Naive thymus-derived CD4-positive, alpha-beta T cell (primary cell): ENCODE results near the gene JADE1. TPM values are rescaled to one million over a fixed set of nuclear protein-coding genes. Genes with fewer than 3 reads are reported as not detected.

ENCODE experiments used
- ATAC-seq: fragments of 150-1000 bp; cut with Tn5 transposase; 2 replicates; pipeline ENCODE4 v1.10.0; 2021; ENCODE audit warnings: mild to moderate bottlenecking, moderate library complexity
- CTCF ChIA-PET: fragments of 350-600 bp; sonication (Branson Sonifier 250); formaldehyde crosslinking; loops from one replicate; lab custom pipeline; 2021; ENCODE audit warnings: antibody characterized with exemption; lab: Charles Lee
- POLR2A ChIA-PET: fragments of 350-600 bp; sonication (Branson Sonifier 250); formaldehyde crosslinking; loops from one replicate; lab custom pipeline; 2021; ENCODE audit warnings: antibody characterized with exemption, inconsistent platforms; lab: Charles Lee
- DNase-seq, 9 donors: peaks; one replicate each; pipeline versions ENCODE4 v3.0.0 to v3.0.0-alpha.2; 2020 to 2022; ENCODE audit warnings: mixed read lengths in 1 of 9
- H3K27ac ChIP-seq: one replicate; pipeline ENCODE4 v1.7.0; 2013; ENCODE audit warnings: mild to moderate bottlenecking, low read depth, low read length, moderate library complexity
- H3K27me3 ChIP-seq, 2 donors: one replicate each; pipeline ENCODE4 v1.7.0; 2013; ENCODE audit warnings: low read length in 2 of 2, mild to moderate bottlenecking in 2 of 2, moderate library complexity in 2 of 2; ENCODE audit not compliant: control insufficient read depth in 2 of 2, insufficient read depth in 2 of 2
- H3K36me3 ChIP-seq, 3 experiments: 1 replicate in 2 of 3; 2 replicates in 1 of 3; pipeline ENCODE4 v1.7.0; 2013; ENCODE audit warnings: low read length in 3 of 3, mild to moderate bottlenecking in 3 of 3, moderate library complexity in 1 of 3; ENCODE audit not compliant: insufficient read depth in 3 of 3, control insufficient read depth in 2 of 3
- H3K4me1 ChIP-seq, 2 donors: one replicate each; pipeline ENCODE4 v1.7.0; 2013; ENCODE audit warnings: low read length in 2 of 2, mild to moderate bottlenecking in 2 of 2, moderate library complexity in 1 of 2; ENCODE audit not compliant: control insufficient read depth in 2 of 2, insufficient read depth in 2 of 2
- H3K4me3 ChIP-seq: 2 replicates; pipeline ENCODE4 v1.7.0; 2013; ENCODE audit warnings: mild to moderate bottlenecking, low read length
- H3K9me3 ChIP-seq, 3 experiments: 1 replicate in 2 of 3; 2 replicates in 1 of 3; pipeline ENCODE4 v1.7.0; 2013; ENCODE audit warnings: low read length in 3 of 3; ENCODE audit not compliant: control insufficient read depth in 2 of 3
- H3K27ac Mint-ChIP-seq, 9 donors: one replicate each; pipeline ENCODE4 v1.8.0; 2020 to 2022; ENCODE audit warnings: mixed read lengths in 9 of 9, mild to moderate bottlenecking in 8 of 9, moderate library complexity in 5 of 9, inconsistent platforms in 2 of 9
- H3K27me3 Mint-ChIP-seq, 5 donors: one replicate each; pipeline ENCODE4 v1.8.0; 2021 to 2022; ENCODE audit warnings: mixed read lengths in 5 of 5, mild to moderate bottlenecking in 1 of 5
- H3K36me3 Mint-ChIP-seq, 5 donors: one replicate each; pipeline ENCODE4 v1.8.0; 2020 to 2022; ENCODE audit warnings: mixed read lengths in 5 of 5, mild to moderate bottlenecking in 3 of 5, inconsistent platforms in 1 of 5
- H3K4me1 Mint-ChIP-seq, 7 donors: one replicate each; pipeline ENCODE4 v1.8.0; 2020 to 2022; ENCODE audit warnings: mixed read lengths in 7 of 7, mild to moderate bottlenecking in 3 of 7, inconsistent platforms in 1 of 7
- H3K4me3 Mint-ChIP-seq, 10 donors: one replicate each; pipeline ENCODE4 v1.8.0; 2020 to 2022; ENCODE audit warnings: mild to moderate bottlenecking in 10 of 10, mixed read lengths in 10 of 10, moderate library complexity in 6 of 10, inconsistent platforms in 2 of 10
- H3K9me3 Mint-ChIP-seq, 11 donors: one replicate each; pipeline ENCODE4 v1.8.0; 2020 to 2022; ENCODE audit warnings: mixed read lengths in 11 of 11, mild to moderate bottlenecking in 4 of 11, inconsistent platforms in 1 of 11, moderate library complexity in 1 of 11
- intact Hi-C, 2 donors: fragments of 100-400 bp; cut with micrococcal nuclease; formaldehyde crosslinking; loops; one replicate each; pipeline ENCODE4 v1.15.1; 2023
- polyA plus RNA-seq, 2 donors: library from polyadenylated mRNA; unstranded; fragments of 300-500 nt; fragmentation: Illumina TruSeq; gene quantifications; one replicate each; pipeline ENCODE4 v1.2.3, GENCODE V29; 2021
- total RNA-seq, 6 experiments: library from RNA in 5 of 6; stranded (reverse) in 5 of 6; gene quantifications; 1 replicate in 5 of 6; 2 replicates in 1 of 6; pipeline ENCODE4 v1.2.3 and lab custom pipeline; 2021 to 2026

The JADE1 gene
- total and polyA plus RNA-seq, 7 experiments from 2014 or later: 34.5 to 79.5 (median 55.8) TPM

DNA sequence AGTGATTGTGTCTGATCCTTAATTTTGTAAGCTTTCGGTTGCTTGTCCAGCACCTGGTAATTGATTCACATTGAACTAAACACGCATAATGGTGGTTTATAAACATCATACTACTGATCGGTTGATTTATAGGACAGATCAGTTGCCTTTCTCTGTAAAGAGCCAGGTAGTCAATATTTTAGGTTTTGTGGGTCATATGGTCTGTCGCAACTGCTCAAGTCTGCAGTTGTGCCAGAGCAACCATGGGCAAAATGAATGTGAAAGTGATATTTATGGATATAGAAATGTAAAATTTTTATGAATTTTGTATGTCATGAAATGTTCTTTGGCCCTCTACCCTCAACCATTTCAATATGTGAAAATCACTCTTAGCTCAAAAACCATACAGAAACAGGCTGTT lies 8.9 kb downstream of the JADE1 start:
- Mint-ChIP-seq H3K4me3 (peak overlapping the region in 6 of 10 donors; percentile 6 to 53 (median 30)), H3K36me3 (peaks cover 0 to 14% (median 6%) of the 10 kb centered on the region in 5 donors), H3K4me1 (peaks cover 46 to 92% (median 77%) of the 10 kb centered on the region in 7 donors), H3K27ac (peak overlapping the region in 3 of 9 donors; percentile 2 to 41 (median 38)), H3K27me3 (no peaks in the 10 kb centered on the region), H3K9me3 (peaks cover 0 to 2% (median 0%) of the 10 kb centered on the region in 11 donors)
- no peaks in the 10 kb centered on the region for H3K36me3 ChIP-seq
- no peak overlapping the region for H3K4me3 ChIP-seq
- intact Hi-C loops: no loop called here
- ATAC-seq: no peak
- POLR2A ChIA-PET: interaction anchor here (0.7 kb wide), 1 partner anchor 14 kb away, joined by 3 read pairs; no protein-coding TSS in a partner anchor
- H3K27me3 ChIP-seq: no peaks in the 10 kb centered on the region
- DNase-seq: no peak
- peaks cover 0 to 22% of the 10 kb centered on the region in 2 donors for H3K4me1 ChIP-seq
- CTCF ChIA-PET: no interaction called here
- H3K27ac ChIP-seq: no peak overlapping the region
- no peaks in the 10 kb centered on the region for H3K9me3 ChIP-seq

- H3K27me3 Mint-ChIP-seq: no peaks in the 10 kb centered on the region
- H3K4me3 ChIP-seq: no peak overlapping the region
- H3K9me3 ChIP-seq: no peaks in the 10 kb centered on the region
- H3K27ac ChIP-seq: no peak overlapping the region
- H3K36me3 Mint-ChIP-seq: peaks cover 0 to 14% (median 6%) of the 10 kb centered on the region in 5 donors
- H3K4me1 ChIP-seq: peaks cover 0 to 22% of the 10 kb centered on the region in 2 donors
- H3K27ac Mint-ChIP-seq: peak overlapping the region in 7 of 9 donors; percentile 2 to 65 (median 32)
- peak overlapping the region in 7 of 10 donors; percentile 42 to 72 (median 48) for H3K4me3 Mint-ChIP-seq
- peaks cover 46 to 90% (median 75%) of the 10 kb centered on the region in 7 donors for H3K4me1 Mint-ChIP-seq
- H3K36me3 ChIP-seq: no peaks in the 10 kb centered on the region
- no peaks in the 10 kb centered on the region for H3K9me3 Mint-ChIP-seq
- ChIA-PET CTCF (no interaction called here), POLR2A (interaction anchor here (0.7 kb wide), 2 partner anchors 13 to 15 kb away, joined by 3 read pairs; no protein-coding TSS in a partner anchor)
- ATAC-seq: no peak
- no peak for DNase-seq
- H3K27me3 ChIP-seq: no peaks in the 10 kb centered on the region
- intact Hi-C loops: no loop called here
These were observed 9.7 kb downstream of the JADE1 start for GRCh38 chr4:128819082-128819742.

GRCh38 chr4:128820671-128821070 lies 11.2 kb downstream of the JADE1 start:
- Mint-ChIP-seq H3K4me3 (peak overlapping the region in 3 of 10 donors; percentile 6 to 26 (median 13)), H3K36me3 (peaks cover 0 to 14% (median 6%) of the 10 kb centered on the region in 5 donors), H3K9me3 (no peaks in the 10 kb centered on the region), H3K27ac (peak overlapping the region in 4 of 9 donors; percentile 2 to 65 (median 10)), H3K27me3 (no peaks in the 10 kb centered on the region), H3K4me1 (peaks cover 48 to 94% (median 84%) of the 10 kb centered on the region in 7 donors)
- Histone ChIP-seq H3K9me3 (no peaks in the 10 kb centered on the region), H3K36me3 (no peaks in the 10 kb centered on the region), H3K4me3 (no peak overlapping the region), H3K27me3 (no peaks in the 10 kb centered on the region), H3K4me1 (peaks cover 2 to 16% of the 10 kb centered on the region in 2 donors), H3K27ac (no peak overlapping the region)
- no peak for ATAC-seq
- ChIA-PET CTCF (interaction anchor here (1.3 kb wide), 1 partner anchor 44 kb away, joined by 3 read pairs; no protein-coding TSS in a partner anchor), POLR2A (interaction anchor here (0.7 kb wide), 1 partner anchor 8 kb away, joined by 3 read pairs; no protein-coding TSS in a partner anchor)
- DNase-seq: no peak
- intact Hi-C loops: no loop called here

- Histone ChIP-seq H3K27ac (no peak overlapping the region), H3K9me3 (no peaks in the 10 kb centered on the region), H3K36me3 (no peaks in the 10 kb centered on the region), H3K4me1 (peaks cover 2 to 13% of the 10 kb centered on the region in 2 donors), H3K4me3 (no peak overlapping the region), H3K27me3 (no peaks in the 10 kb centered on the region)
- ChIA-PET POLR2A (interaction anchor here (0.7 kb wide), 1 partner anchor 9 kb away, joined by 3 read pairs; no protein-coding TSS in a partner anchor), CTCF (interaction anchor here (1.3 kb wide), 1 partner anchor 44 kb away, joined by 3 read pairs; no protein-coding TSS in a partner anchor)
- Mint-ChIP-seq H3K27ac (peak overlapping the region in 2 of 9 donors; percentile 2 to 17), H3K36me3 (peaks cover 0 to 14% (median 5%) of the 10 kb centered on the region in 5 donors), H3K27me3 (no peaks in the 10 kb centered on the region), H3K9me3 (no peaks in the 10 kb centered on the region), H3K4me3 (peak overlapping the region in 2 of 10 donors; percentile 13 to 26), H3K4me1 (peaks cover 48 to 94% (median 84%) of the 10 kb centered on the region in 7 donors)
- DNase-seq (no peak), ATAC-seq (no peak)
- intact Hi-C loops: no loop called here
These were observed 11.7 kb downstream of the JADE1 start for GRCh38 chr4:128821151-128821550.

DNA sequence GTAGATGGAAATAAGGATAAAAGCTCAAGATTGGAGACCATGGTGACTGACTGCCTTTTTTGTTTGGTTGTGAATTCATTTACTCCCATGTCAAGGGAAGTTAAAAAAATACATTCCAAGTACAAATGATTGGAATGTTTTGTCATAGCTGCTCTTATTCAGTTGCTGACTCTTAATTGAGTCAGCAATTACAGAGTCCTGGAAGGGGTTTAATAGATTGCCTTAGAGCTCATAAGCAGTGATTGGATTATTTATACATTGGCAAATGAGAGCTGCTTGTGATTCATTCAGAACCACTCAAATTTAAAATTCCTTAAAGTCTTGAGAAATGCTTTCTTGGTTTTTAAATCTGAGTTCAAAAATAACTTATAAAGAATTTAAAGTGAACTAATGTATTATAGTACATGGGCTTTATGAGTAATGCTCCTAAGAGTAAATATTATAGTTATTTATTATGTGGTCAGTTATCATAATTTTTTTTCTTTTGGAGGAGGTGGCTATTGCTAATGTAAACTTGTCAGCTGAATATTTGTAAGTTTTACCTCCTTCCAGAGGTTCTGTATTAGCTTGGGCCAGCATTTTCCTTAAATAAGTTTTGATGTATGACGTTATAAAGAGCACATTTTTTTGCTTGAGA lies 13.6 kb downstream of the JADE1 start:
- Histone ChIP-seq H3K4me1 (peaks cover 6 to 20% of the 10 kb centered on the region in 2 donors), H3K27ac (no peak overlapping the region), H3K36me3 (no peaks in the 10 kb centered on the region), H3K27me3 (no peaks in the 10 kb centered on the region), H3K4me3 (no peak overlapping the region), H3K9me3 (no peaks in the 10 kb centered on the region)
- intact Hi-C loops: loop anchor here in 1 of 2 donors (2.0 kb wide), 1 partner anchor 16 kb away; no protein-coding TSS in a partner anchor
- ChIA-PET CTCF (no interaction called here), POLR2A (interaction anchor here (0.7 kb wide), 1 partner anchor 9 kb away, joined by 3 read pairs; no protein-coding TSS in a partner anchor)
- H3K4me1 Mint-ChIP-seq: peaks cover 57 to 94% (median 87%) of the 10 kb centered on the region in 7 donors
- no peak overlapping the region for H3K27ac Mint-ChIP-seq
- peak overlapping the region in 2 of 10 donors; percentile 24 to 39 for H3K4me3 Mint-ChIP-seq
- no peak for DNase-seq
- ATAC-seq: no peak
- H3K36me3 Mint-ChIP-seq: peaks cover 0 to 27% (median 13%) of the 10 kb centered on the region in 5 donors
- no peaks in the 10 kb centered on the region for H3K27me3 Mint-ChIP-seq
- peaks cover 0 to 1% (median 0%) of the 10 kb centered on the region in 11 donors for H3K9me3 Mint-ChIP-seq

GRCh38 chr4:128825226-128825625 lies 15.7 kb downstream of the JADE1 start:
- Histone ChIP-seq H3K4me1 (peaks cover 6 to 16% of the 10 kb centered on the region in 2 donors), H3K27ac (no peak overlapping the region), H3K9me3 (no peaks in the 10 kb centered on the region), H3K4me3 (no peak overlapping the region), H3K36me3 (peaks cover 0 to 10% (median 0%) of the 10 kb centered on the region in 3 experiments), H3K27me3 (no peaks in the 10 kb centered on the region)
- H3K27ac Mint-ChIP-seq: peak overlapping the region in 7 of 9 donors; percentile 3 to 55 (median 18)
- ATAC-seq (no peak), DNase-seq (no peak)
- intact Hi-C loops: loop anchor here in 1 of 2 donors (5.0 kb wide), 1 partner anchor 492 kb away; no protein-coding TSS in a partner anchor
- H3K4me1 Mint-ChIP-seq: peaks cover 47 to 94% (median 83%) of the 10 kb centered on the region in 7 donors
- no peaks in the 10 kb centered on the region for H3K27me3 Mint-ChIP-seq
- H3K36me3 Mint-ChIP-seq: peaks cover 0 to 36% (median 22%) of the 10 kb centered on the region in 5 donors
- ChIA-PET POLR2A (interaction anchor here (0.6 kb wide), 1 partner anchor 41 kb away, joined by 4 read pairs; no protein-coding TSS in a partner anchor), CTCF (no interaction called here)
- peaks cover 0 to 13% (median 0%) of the 10 kb centered on the region in 11 donors for H3K9me3 Mint-ChIP-seq
- H3K4me3 Mint-ChIP-seq: peak overlapping the region in 5 of 10 donors; percentile 4 to 37 (median 31)
